Right lobe of liver (tissue), 4 donors: ENCODE measurements around the gene SLC25A17.

Experiments used
- CTCF ChIP-seq, 4 donors: fragments of 200-600 bp in 3 of 4; fragments of 450-650 bp in 1 of 4; IDR thresholded peaks; one replicate each; pipeline versions ENCODE4 v1.5.1 to v1.8.0; 2016 to 2022; ENCODE audit warnings: antibody characterized with exemption in 4 of 4, mild to moderate bottlenecking in 2 of 4
- POLR2A ChIP-seq: fragments of 450-650 bp; IDR thresholded peaks from one replicate; pipeline ENCODE4 v1.6.1; 2017; ENCODE audit warnings: antibody characterized with exemption, mild to moderate bottlenecking
- donor health status: DM: no; HTN: no; CAD: no.
- donor health status: DM: no; HTN: no; CAD: no.
- donor health status: DM: no; HTN: yes; CAD: no.

DNA sequence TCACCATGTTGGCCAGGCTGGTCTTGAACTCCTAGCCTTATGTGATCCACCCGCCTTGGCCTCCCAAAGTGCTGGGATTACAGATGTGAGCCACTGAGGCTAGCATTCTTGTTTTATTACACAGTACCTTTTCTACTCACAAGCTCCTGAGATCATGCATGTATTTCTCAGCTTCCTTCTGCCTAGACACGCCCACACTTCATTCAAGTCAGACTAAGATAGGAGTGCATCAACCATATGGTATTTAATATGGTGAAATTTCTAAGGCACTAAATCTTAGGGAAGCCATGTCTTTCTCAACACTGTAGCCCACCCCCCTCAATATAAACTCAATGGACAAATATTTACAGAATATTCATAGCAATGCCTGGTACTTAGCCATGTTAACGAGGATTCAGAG is 62.1 kb downstream of the SLC25A17 start:
- TF ChIP-seq CTCF (IDR thresholded peaks at IDR 0.05) (no peak), POLR2A (no peak)
